ENCODE data around the gene ASB18.
A peak's percentile ranks its signal among the peaks of the same experiment; 100 is the strongest.

The ASB18 gene

DNA sequence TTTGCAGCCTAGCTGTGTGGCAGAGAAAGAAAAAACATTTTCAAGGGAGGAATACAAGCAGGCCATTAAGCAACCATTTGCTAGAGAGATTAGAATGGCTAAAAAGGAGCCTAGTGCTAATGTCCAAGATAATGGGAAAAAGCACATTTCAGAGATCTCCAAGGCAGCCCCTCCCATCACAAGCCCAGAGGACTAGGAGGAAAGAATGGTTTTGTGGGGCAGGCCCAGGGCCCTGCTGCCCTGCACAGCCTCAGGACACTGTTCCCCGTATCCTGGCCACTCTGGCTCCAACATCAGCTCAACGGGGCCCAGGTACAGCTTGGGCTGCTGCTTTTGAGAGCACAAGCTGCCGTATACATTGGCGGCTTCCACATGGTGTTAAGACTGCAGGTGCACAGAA is 79.5 kb downstream of the ASB18 start:
- Histone ChIP-seq H3K4ac (ENCODE audit: low read depth, low read length) (no peak overlapping the region), H3K79me2 (ENCODE audit: control insufficient read depth, insufficient read depth, low read length) (no peaks in the 10 kb centered on the region), H3K56ac (ENCODE audit: low read length) (no peak overlapping the region), H3K23ac (ENCODE audit: low read length) (no peak overlapping the region), H3K79me1 (ENCODE audit: low read length) (no peaks in the 10 kb centered on the region), H3K27ac (ENCODE audit: low read depth, low read length) (no peak overlapping the region), H2BK120ac (ENCODE audit: low read depth, low read length) (no peak overlapping the region), H4K8ac (ENCODE audit: low read depth, low read length) (no peak overlapping the region), H3K4me1 (ENCODE audit: control insufficient read depth, low read depth, low read length) (no peaks in the 10 kb centered on the region), H3K4me3 (ENCODE audit: low read length) (no peak overlapping the region), H3K27me3 (ENCODE audit: insufficient read depth, low read length, poor library complexity) (peaks cover 1% of the 10 kb centered on the region), H2AK5ac (ENCODE audit: low read length) (no peak overlapping the region), H2BK15ac (replicated peaks; ENCODE audit: low read depth) (no peak overlapping the region), H3K4me2 (ENCODE audit: low read length) (no peak overlapping the region), H2BK5ac (ENCODE audit: low read length) (no peak overlapping the region), H3K9ac (ENCODE audit: low read length) (no peak overlapping the region), H3K36me3 (ENCODE audit: control insufficient read depth, insufficient read depth, low read length) (no peaks in the 10 kb centered on the region), H3K18ac (ENCODE audit: low read length) (no peak overlapping the region), H4K5ac (ENCODE audit: low read length) (no peak overlapping the region)
- WGBS (ENCODE audit: extremely low coverage, insufficient coverage, low lambda C conversion rate), result no CpG with 5 or more reads among the region's 4 CpGs
- no peak for DNase-seq

- Histone ChIP-seq H4K8ac (ENCODE audit: low read depth, low read length) (no peak overlapping the region), H2BK15ac (replicated peaks; ENCODE audit: low read depth) (no peak overlapping the region), H3K4me2 (ENCODE audit: low read length) (no peak overlapping the region), H2BK120ac (ENCODE audit: low read depth, low read length) (no peak overlapping the region), H2BK5ac (ENCODE audit: low read length) (no peak overlapping the region), H3K56ac (ENCODE audit: low read length) (no peak overlapping the region), H3K4me3 (ENCODE audit: low read length) (no peak overlapping the region), H3K79me2 (ENCODE audit: control insufficient read depth, insufficient read depth, low read length) (no peaks in the 10 kb centered on the region), H3K36me3 (ENCODE audit: control insufficient read depth, insufficient read depth, low read length) (no peaks in the 10 kb centered on the region), H3K23ac (ENCODE audit: low read length) (no peak overlapping the region), H2AK5ac (ENCODE audit: low read length) (no peak overlapping the region), H3K27ac (ENCODE audit: low read depth, low read length) (no peak overlapping the region), H3K4ac (ENCODE audit: low read depth, low read length) (no peak overlapping the region), H3K9ac (ENCODE audit: low read length) (no peak overlapping the region), H3K18ac (ENCODE audit: low read length) (no peak overlapping the region), H4K5ac (ENCODE audit: low read length) (no peak overlapping the region), H3K4me1 (ENCODE audit: control insufficient read depth, low read depth, low read length) (no peaks in the 10 kb centered on the region), H3K27me3 (ENCODE audit: insufficient read depth, low read length, poor library complexity) (peaks cover 12% of the 10 kb centered on the region), H3K79me1 (ENCODE audit: low read length) (no peaks in the 10 kb centered on the region)
- DNase-seq, result peak; percentile 84
- WGBS (ENCODE audit: extremely low coverage, insufficient coverage, low lambda C conversion rate), result no CpG with 5 or more reads among the region's 9 CpGs
Observed at GRCh38 chr2:236180831-236181453, 83.3 kb downstream of the ASB18 start.

- Histone ChIP-seq H3K36me3 (ENCODE audit: control insufficient read depth, insufficient read depth, low read length) (no peaks in the 10 kb centered on the region), H3K4me1 (ENCODE audit: control insufficient read depth, low read depth, low read length) (no peaks in the 10 kb centered on the region), H3K18ac (ENCODE audit: low read length) (no peak overlapping the region), H2BK5ac (ENCODE audit: low read length) (no peak overlapping the region), H2BK15ac (replicated peaks; ENCODE audit: low read depth) (no peak overlapping the region), H4K5ac (ENCODE audit: low read length) (no peak overlapping the region), H3K4me2 (ENCODE audit: low read length) (no peak overlapping the region), H3K79me1 (ENCODE audit: low read length) (no peaks in the 10 kb centered on the region), H4K8ac (ENCODE audit: low read depth, low read length) (no peak overlapping the region), H3K4me3 (ENCODE audit: low read length) (no peak overlapping the region), H2AK5ac (ENCODE audit: low read length) (no peak overlapping the region), H2BK120ac (ENCODE audit: low read depth, low read length) (no peak overlapping the region), H3K27ac (ENCODE audit: low read depth, low read length) (no peak overlapping the region), H3K79me2 (ENCODE audit: control insufficient read depth, insufficient read depth, low read length) (no peaks in the 10 kb centered on the region), H3K27me3 (ENCODE audit: insufficient read depth, low read length, poor library complexity) (peaks cover 16% of the 10 kb centered on the region), H3K23ac (ENCODE audit: low read length) (no peak overlapping the region), H3K9ac (ENCODE audit: low read length) (no peak overlapping the region), H3K4ac (ENCODE audit: low read depth, low read length) (no peak overlapping the region), H3K56ac (ENCODE audit: low read length) (no peak overlapping the region)
- no CpG with 5 or more reads among the region's 12 CpGs for WGBS (ENCODE audit: extremely low coverage, insufficient coverage, low lambda C conversion rate)
- DNase-seq, result peak; percentile 70
Observed at GRCh38 chr2:236180076-236180816, 84.0 kb downstream of the ASB18 start.

DNA sequence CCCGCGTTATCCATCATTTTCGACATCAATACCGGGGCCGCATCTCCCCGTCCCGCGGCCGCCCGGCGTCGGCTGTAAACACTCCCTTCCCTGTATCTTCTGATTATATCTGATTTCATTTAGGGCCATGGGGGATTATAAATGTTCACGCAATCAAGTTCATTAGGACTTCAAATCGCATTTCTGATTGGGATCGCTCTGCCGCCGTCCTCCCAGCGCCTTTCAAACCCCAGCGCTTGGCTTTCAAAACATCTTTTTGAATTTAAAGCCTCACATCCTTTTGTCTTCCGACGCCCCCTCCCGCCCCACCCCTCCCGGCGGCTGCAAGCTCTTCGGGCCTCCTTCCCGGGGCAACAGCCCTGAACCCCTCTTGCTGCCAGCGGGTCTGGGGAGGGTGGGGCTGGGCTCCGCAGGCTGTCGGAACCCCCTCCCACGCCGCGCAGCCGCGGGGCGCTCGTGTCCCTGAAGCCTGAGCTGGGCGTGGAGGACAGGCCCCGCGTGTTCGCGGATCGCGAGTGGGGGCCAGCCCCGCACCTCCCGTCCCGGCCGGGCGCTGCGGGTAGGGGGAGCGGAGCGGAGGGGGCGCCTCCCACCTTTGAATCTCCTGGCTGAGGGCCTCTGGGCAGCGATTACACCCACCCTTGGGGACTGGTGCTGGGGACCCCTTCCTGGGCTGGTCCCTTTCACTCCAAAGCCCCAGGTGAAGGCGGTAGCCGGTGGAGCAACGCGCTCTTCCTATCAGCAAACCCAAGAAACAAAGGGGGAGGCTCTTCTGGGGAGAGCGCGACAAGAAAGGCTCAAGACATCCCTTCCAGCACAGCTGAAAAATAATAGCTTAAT is 84.8 kb downstream of the ASB18 start:
- no peak overlapping the region for H2AK5ac ChIP-seq (ENCODE audit: low read length)
- peak overlapping the region; percentile 34 for H3K56ac ChIP-seq (ENCODE audit: low read length)
- H4K8ac ChIP-seq (ENCODE audit: low read depth, low read length), result no peak overlapping the region
- peak overlapping the region; percentile 71 for H3K18ac ChIP-seq (ENCODE audit: low read length)
- no CpG with 5 or more reads among the region's 59 CpGs for WGBS (ENCODE audit: extremely low coverage, insufficient coverage, low lambda C conversion rate)
- H3K9ac ChIP-seq (ENCODE audit: low read length), result no peak overlapping the region
- H3K23ac ChIP-seq (ENCODE audit: low read length), result no peak overlapping the region
- H3K4me2 ChIP-seq (ENCODE audit: low read length), result no peak overlapping the region
- peak; percentile 64 for DNase-seq
- peaks cover 2% of the 10 kb centered on the region for H3K4me1 ChIP-seq (ENCODE audit: control insufficient read depth, low read depth, low read length)
- no peaks in the 10 kb centered on the region for H3K79me1 ChIP-seq (ENCODE audit: low read length)
- no peak overlapping the region for H2BK15ac ChIP-seq (replicated peaks; ENCODE audit: low read depth)
- no peak overlapping the region for H2BK120ac ChIP-seq (ENCODE audit: low read depth, low read length)
- H3K36me3 ChIP-seq (ENCODE audit: control insufficient read depth, insufficient read depth, low read length), result no peaks in the 10 kb centered on the region
- H4K5ac ChIP-seq (ENCODE audit: low read length), result no peak overlapping the region
- no peak overlapping the region for H3K27ac ChIP-seq (ENCODE audit: low read depth, low read length)
- H3K79me2 ChIP-seq (ENCODE audit: control insufficient read depth, insufficient read depth, low read length), result no peaks in the 10 kb centered on the region
- no peak overlapping the region for H2BK5ac ChIP-seq (ENCODE audit: low read length)
- H3K4me3 ChIP-seq (ENCODE audit: low read length), result no peak overlapping the region
- peaks cover 23% of the 10 kb centered on the region for H3K27me3 ChIP-seq (ENCODE audit: insufficient read depth, low read length, poor library complexity)
- H3K4ac ChIP-seq (ENCODE audit: low read depth, low read length), result peak overlapping the region; percentile 6

DNA sequence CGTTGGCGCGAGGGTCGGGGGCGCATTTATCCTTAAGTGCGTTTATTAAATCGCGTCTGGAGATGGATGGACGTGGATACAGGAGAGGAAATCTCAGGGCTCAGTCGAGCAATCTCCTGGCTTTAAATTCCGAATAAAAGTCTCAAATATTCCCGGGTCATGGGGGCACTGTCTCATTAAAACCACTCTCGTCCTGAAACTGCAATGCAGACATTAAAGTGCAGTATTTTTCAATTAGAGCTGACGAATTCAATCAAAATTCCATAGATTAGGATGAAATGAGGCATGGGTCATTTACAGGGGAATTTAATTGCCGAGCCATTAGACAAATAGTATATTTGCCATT is 85.3 kb downstream of the ASB18 start:
- Histone ChIP-seq H3K27ac (ENCODE audit: low read depth, low read length) (no peak overlapping the region), H2AK5ac (ENCODE audit: low read length) (no peak overlapping the region)

More for the DNA sequence above, 85.3 kb downstream of the ASB18 start:
- Histone ChIP-seq H3K4me2 (ENCODE audit: low read length) (no peak overlapping the region), H3K18ac (ENCODE audit: low read length) (no peak overlapping the region), H3K36me3 (ENCODE audit: control insufficient read depth, insufficient read depth, low read length) (no peaks in the 10 kb centered on the region), H3K9ac (ENCODE audit: low read length) (peak overlapping the region; percentile 13), H2BK15ac (replicated peaks; ENCODE audit: low read depth) (no peak overlapping the region), H3K23ac (ENCODE audit: low read length) (no peak overlapping the region), H2BK120ac (ENCODE audit: low read depth, low read length) (no peak overlapping the region), H3K27me3 (ENCODE audit: insufficient read depth, low read length, poor library complexity) (peaks cover 29% of the 10 kb centered on the region), H4K5ac (ENCODE audit: low read length) (no peak overlapping the region), H3K56ac (ENCODE audit: low read length) (no peak overlapping the region), H2BK5ac (ENCODE audit: low read length) (no peak overlapping the region), H3K79me2 (ENCODE audit: control insufficient read depth, insufficient read depth, low read length) (no peaks in the 10 kb centered on the region), H3K79me1 (ENCODE audit: low read length) (no peaks in the 10 kb centered on the region), H3K4me3 (ENCODE audit: low read length) (no peak overlapping the region), H4K8ac (ENCODE audit: low read depth, low read length) (no peak overlapping the region), H3K4ac (ENCODE audit: low read depth, low read length) (no peak overlapping the region), H3K4me1 (ENCODE audit: control insufficient read depth, low read depth, low read length) (peaks cover 2% of the 10 kb centered on the region)
- no CpG with 5 or more reads among the region's 15 CpGs for WGBS (ENCODE audit: extremely low coverage, insufficient coverage, low lambda C conversion rate)
- DNase-seq, result no peak
